Astrocyte (in vitro differentiated cells and primary cell): ENCODE results near the gene FLG. TPM values are rescaled to one million over a fixed set of nuclear protein-coding genes. Genes with fewer than 3 reads are reported as not detected.

Source experiments
- DNase-seq: peaks from one replicate; pipeline ENCODE4 v3.0.0-alpha.2; 2010; ENCODE audit warnings: low read depth
- FAIRE-seq: peaks from 2 replicates; lab custom pipeline; 2011; peaks lifted over from hg19 to GRCh38; lab: Jason Lieb, UNC
- H2AFZ ChIP-seq: 2 replicates; pipeline ENCODE4 v1.6.0; 2012; ENCODE audit warnings: low read depth, low read length, inconsistent platforms
- H3K27ac ChIP-seq: 2 replicates; pipeline ENCODE4 v1.5.1; 2011; ENCODE audit warnings: low read depth, low read length, inconsistent platforms
- H3K27me3 ChIP-seq: 2 replicates; pipeline ENCODE4 v1.6.0; 2011; ENCODE audit warnings: low read length, inconsistent platforms; ENCODE audit not compliant: insufficient read depth
- H3K36me3 ChIP-seq: 2 replicates; pipeline ENCODE4 v1.5.1; 2011; ENCODE audit warnings: low read length, inconsistent platforms; ENCODE audit not compliant: insufficient read depth
- H3K4me1 ChIP-seq: 2 replicates; pipeline ENCODE4 v1.5.1; 2011; ENCODE audit warnings: low read length, inconsistent platforms; ENCODE audit not compliant: insufficient read depth
- H3K4me2 ChIP-seq: 2 replicates; pipeline ENCODE4 v1.6.0; 2012; ENCODE audit warnings: low read length, inconsistent platforms
- H3K4me3 ChIP-seq: 2 replicates; pipeline ENCODE4 v1.5.1; 2011; ENCODE audit warnings: low read depth, mild to moderate bottlenecking, low read length, inconsistent platforms; ENCODE audit not compliant: insufficient read depth
- H3K79me2 ChIP-seq: 2 replicates; pipeline ENCODE4 v1.6.0; 2012; ENCODE audit warnings: mild to moderate bottlenecking, low read length, inconsistent platforms; ENCODE audit not compliant: insufficient read depth
- H3K9ac ChIP-seq: 2 replicates; pipeline ENCODE4 v1.6.0; 2012; ENCODE audit warnings: mild to moderate bottlenecking, low read length, inconsistent platforms
- H3K9me3 ChIP-seq: 2 replicates; pipeline ENCODE4 v1.5.1; 2012; ENCODE audit warnings: low read depth, mild to moderate bottlenecking, low read length, inconsistent platforms; ENCODE audit not compliant: insufficient read depth
- H4K20me1 ChIP-seq: 2 replicates; pipeline ENCODE4 v1.6.0; 2012; ENCODE audit warnings: low read length, inconsistent platforms; ENCODE audit not compliant: insufficient read depth
- H3K27ac Mint-ChIP-seq: one replicate; pipeline ENCODE4 v1.8.0; 2021; ENCODE audit warnings: mild to moderate bottlenecking, mixed read lengths; ENCODE audit not compliant: unreplicated experiment
- H3K27me3 Mint-ChIP-seq: one replicate; pipeline ENCODE4 v1.8.0; 2021; ENCODE audit warnings: low read depth, mixed read lengths; ENCODE audit not compliant: unreplicated experiment
- H3K36me3 Mint-ChIP-seq: one replicate; pipeline ENCODE4 v1.8.0; 2021; ENCODE audit warnings: low read depth, mixed read lengths; ENCODE audit not compliant: unreplicated experiment
- H3K4me1 Mint-ChIP-seq: one replicate; pipeline ENCODE4 v1.8.0; 2021; ENCODE audit warnings: low read depth, mixed read lengths; ENCODE audit not compliant: unreplicated experiment
- H3K4me3 Mint-ChIP-seq: one replicate; pipeline ENCODE4 v1.8.0; 2021; ENCODE audit warnings: mild to moderate bottlenecking, moderate library complexity, mixed read lengths; ENCODE audit not compliant: unreplicated experiment
- H3K9me3 Mint-ChIP-seq: one replicate; pipeline ENCODE4 v1.8.0; 2021; ENCODE audit warnings: mild to moderate bottlenecking, mixed read lengths; ENCODE audit not compliant: unreplicated experiment
- EZH2 ChIP-seq: IDR thresholded peaks from 2 replicates; pipeline ENCODE4 v1.6.1; 2012; ENCODE audit warnings: mild to moderate bottlenecking, low read length, inconsistent platforms; ENCODE audit not compliant: insufficient read depth
- total RNA-seq: library from RNA; stranded (reverse); gene quantifications from 2 replicates; pipeline ENCODE4 v1.2.1, GENCODE V29; 2021
- TF ChIP-seq, protein P1 (sequence below): IDR thresholded peaks from 2 replicates; pipeline ENCODE4 v1.5.1; 2011; ENCODE audit warnings: low read depth, mild to moderate bottlenecking, inconsistent platforms, low read length, moderate library complexity; ENCODE audit not compliant: insufficient read depth

FLG gene
- total RNA-seq, 1 donor from 2014 or later = 4.4 TPM

DNA sequence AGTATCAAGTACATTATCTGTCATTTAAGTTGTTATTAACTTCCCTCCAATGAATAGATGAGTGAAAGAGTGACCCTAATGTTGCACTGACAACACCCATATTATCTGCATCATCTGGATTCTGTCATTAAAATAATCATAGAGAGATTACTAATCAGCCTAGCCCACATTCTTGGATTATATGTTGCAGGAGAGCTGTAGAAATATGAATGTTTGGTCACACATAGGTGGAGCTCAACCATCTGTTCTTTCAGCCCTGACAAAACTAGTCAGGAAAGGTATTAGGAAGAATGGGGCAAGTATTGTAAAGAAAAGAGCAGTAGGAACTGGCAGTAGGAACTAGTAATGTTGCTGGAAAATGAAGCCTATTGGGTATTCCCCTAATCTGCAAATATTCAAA lies 19.4 kb upstream of the FLG start:
- no peaks in the 10 kb centered on the region for H3K4me1 ChIP-seq
- no peaks in the 10 kb centered on the region for H4K20me1 ChIP-seq
- H3K27me3 ChIP-seq = no peaks in the 10 kb centered on the region
- Mint-ChIP-seq H3K4me3 (no peak overlapping the region), H3K9me3 (no peaks in the 10 kb centered on the region), H3K36me3 (no peaks in the 10 kb centered on the region), H3K27me3 (peaks cover 2% of the 10 kb centered on the region), H3K4me1 (no peaks in the 10 kb centered on the region), H3K27ac (no peak overlapping the region)
- H3K27ac ChIP-seq = no peak overlapping the region
- no peak overlapping the region for H2AFZ ChIP-seq
- no peaks in the 10 kb centered on the region for H3K79me2 ChIP-seq
- FAIRE-seq = peak; percentile 56
- no peak overlapping the region for H3K4me3 ChIP-seq
- no peak overlapping the region for H3K4me2 ChIP-seq
- DNase-seq = no peak
- no peaks in the 10 kb centered on the region for H3K36me3 ChIP-seq
- TF ChIP-seq EZH2 = no peak
- TF ChIP-seq, protein P1, sequence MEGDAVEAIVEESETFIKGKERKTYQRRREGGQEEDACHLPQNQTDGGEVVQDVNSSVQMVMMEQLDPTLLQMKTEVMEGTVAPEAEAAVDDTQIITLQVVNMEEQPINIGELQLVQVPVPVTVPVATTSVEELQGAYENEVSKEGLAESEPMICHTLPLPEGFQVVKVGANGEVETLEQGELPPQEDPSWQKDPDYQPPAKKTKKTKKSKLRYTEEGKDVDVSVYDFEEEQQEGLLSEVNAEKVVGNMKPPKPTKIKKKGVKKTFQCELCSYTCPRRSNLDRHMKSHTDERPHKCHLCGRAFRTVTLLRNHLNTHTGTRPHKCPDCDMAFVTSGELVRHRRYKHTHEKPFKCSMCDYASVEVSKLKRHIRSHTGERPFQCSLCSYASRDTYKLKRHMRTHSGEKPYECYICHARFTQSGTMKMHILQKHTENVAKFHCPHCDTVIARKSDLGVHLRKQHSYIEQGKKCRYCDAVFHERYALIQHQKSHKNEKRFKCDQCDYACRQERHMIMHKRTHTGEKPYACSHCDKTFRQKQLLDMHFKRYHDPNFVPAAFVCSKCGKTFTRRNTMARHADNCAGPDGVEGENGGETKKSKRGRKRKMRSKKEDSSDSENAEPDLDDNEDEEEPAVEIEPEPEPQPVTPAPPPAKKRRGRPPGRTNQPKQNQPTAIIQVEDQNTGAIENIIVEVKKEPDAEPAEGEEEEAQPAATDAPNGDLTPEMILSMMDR = no peak
- no peaks in the 10 kb centered on the region for H3K9me3 ChIP-seq
- H3K9ac ChIP-seq = no peak overlapping the region

DNA sequence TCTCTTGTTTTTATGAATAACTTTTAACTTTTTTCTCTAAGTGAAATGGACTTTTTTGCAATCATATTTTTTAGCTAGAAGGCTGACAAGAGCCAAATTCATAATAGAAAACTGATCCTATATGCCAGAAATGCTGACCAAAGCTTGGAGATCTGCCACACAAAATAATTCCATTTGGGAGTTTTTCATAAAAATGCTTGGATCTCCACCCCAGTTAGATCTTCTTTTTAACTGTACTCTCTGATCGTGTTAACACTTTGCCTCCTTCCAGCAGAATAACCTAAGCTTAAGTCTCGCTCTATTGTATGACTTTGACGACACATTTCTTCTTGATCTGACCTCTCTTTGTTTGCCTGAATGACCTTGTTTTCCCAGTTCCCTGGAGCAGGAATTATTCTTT lies 18.0 kb upstream of the FLG start:
- Histone ChIP-seq H3K36me3 (no peaks in the 10 kb centered on the region), H3K27me3 (no peaks in the 10 kb centered on the region), H3K9me3 (no peaks in the 10 kb centered on the region), H3K4me1 (no peaks in the 10 kb centered on the region), H3K4me2 (no peak overlapping the region), H4K20me1 (no peaks in the 10 kb centered on the region), H3K79me2 (no peaks in the 10 kb centered on the region), H3K4me3 (no peak overlapping the region), H3K9ac (no peak overlapping the region), H2AFZ (no peak overlapping the region), H3K27ac (no peak overlapping the region)
- Mint-ChIP-seq H3K27ac (no peak overlapping the region), H3K36me3 (no peaks in the 10 kb centered on the region), H3K4me1 (no peaks in the 10 kb centered on the region), H3K27me3 (peaks cover 2% of the 10 kb centered on the region), H3K4me3 (no peak overlapping the region), H3K9me3 (no peaks in the 10 kb centered on the region)
- FAIRE-seq (peak; percentile 17), DNase-seq (no peak)
- no peak for TF ChIP-seq EZH2
- TF ChIP-seq, protein P1 = no peak

DNA sequence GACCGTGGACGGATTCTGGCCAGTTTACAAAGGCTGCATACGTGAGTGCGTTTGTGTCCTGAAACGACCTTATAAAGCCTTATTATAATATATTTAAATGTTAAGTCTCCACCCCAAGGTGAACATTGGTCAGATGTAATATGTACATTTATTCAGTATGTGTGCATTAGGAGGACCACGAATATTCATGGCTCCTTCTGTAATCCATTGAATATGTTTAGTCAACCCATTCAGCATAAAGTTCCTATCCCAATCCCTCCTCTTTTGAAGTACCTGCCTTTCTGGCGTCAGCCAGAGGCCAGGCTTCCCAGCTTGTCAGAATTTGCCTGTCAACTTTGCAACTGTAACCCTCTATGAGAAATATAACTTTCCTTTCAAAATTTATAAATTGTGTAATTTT lies 10.4 kb upstream of the FLG start:
- no peak for FAIRE-seq
- Histone ChIP-seq H2AFZ (no peak overlapping the region), H3K9me3 (no peaks in the 10 kb centered on the region), H3K79me2 (no peaks in the 10 kb centered on the region), H3K27me3 (no peaks in the 10 kb centered on the region), H3K9ac (no peak overlapping the region), H3K4me1 (no peaks in the 10 kb centered on the region), H4K20me1 (no peaks in the 10 kb centered on the region), H3K27ac (no peak overlapping the region), H3K36me3 (no peaks in the 10 kb centered on the region), H3K4me3 (no peak overlapping the region), H3K4me2 (no peak overlapping the region)
- Mint-ChIP-seq H3K27ac (no peak overlapping the region), H3K4me3 (no peak overlapping the region), H3K27me3 (no peaks in the 10 kb centered on the region), H3K4me1 (peaks cover 2% of the 10 kb centered on the region), H3K9me3 (no peaks in the 10 kb centered on the region), H3K36me3 (no peaks in the 10 kb centered on the region)
- TF ChIP-seq, protein P1 = no peak
- DNase-seq = no peak
